Cerebellar nuclear complex (tissue), 1 donor: ENCODE results near the gene ERF.

Source experiments
- DNase-seq, 2 experiments: peaks; one replicate each; lab custom pipeline; 2025; lab: John Stamatoyannopoulos, UW

ERF gene

DNA sequence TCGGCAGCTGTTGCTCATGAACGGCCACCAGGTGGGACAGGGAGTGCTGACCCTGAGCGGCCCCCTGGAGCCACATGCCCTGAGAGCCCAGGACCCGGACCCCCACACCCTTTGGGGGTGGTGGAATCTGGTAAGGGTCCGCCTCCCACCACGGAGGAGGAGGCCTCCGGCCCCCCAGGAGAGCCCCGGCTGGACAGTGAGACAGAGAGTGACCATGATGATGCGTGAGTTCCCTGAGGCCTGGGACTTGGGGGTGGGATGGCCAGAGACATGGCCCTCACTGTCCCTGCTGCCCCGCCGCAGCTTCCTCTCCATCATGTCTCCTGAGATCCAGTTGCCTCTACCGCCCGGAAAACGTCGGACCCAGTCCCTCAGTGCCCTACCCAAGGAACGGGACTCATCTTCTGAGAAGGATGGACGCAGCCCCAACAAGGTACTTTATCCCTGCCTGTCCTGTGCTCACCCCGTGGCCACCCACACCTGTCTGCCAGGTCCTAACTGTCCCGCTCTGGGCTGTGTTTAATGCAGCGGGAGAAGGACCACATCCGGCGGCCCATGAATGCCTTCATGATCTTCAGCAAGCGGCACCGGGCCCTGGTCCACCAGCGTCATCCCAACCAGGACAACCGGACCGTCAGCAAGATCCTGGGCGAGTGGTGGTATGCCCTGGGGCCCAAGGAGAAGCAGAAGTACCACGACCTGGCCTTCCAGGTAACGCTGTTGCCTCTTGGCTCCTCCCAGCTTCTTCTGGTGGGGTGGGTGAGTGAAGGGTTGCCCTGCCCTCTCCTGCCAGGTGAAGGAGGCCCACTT lies 32.3 kb upstream of the ERF start:
- no peak for DNase-seq

DNA sequence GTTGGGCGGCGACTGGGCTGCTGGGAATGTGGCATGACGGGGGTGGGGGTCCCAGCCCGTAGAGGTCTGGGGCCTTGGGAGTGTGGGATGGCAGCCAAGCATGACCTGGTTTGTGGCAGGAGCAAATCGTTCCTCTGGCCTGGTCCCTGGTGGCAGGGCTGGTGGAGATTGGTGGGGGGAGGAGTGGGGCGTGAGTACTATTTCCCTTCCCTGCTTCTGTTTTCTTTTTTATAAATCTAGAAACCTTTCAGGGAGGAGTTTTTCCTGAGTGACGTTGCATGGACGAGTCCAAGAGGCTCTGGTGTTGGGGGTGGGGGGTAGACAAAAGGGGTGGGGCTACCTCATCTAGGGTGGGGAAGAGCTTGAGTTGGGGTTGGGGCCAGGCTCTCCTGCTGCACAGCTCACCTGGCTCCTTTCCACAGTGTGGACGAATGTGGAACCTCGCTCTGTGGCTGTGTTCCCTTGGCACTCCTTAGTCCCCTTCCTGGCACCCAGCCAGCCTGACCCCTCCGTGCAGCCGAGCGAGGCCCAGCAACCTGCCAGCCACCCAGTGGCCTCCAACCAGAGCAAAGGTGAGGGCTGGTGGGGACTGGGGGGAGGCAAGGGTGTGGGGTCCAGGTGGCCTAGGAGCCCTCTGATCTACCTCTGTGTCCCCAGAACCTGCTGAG lies 31.6 kb upstream of the ERF start:
- DNase-seq = peak in 1 of 2 experiments; percentile 17

DNA sequence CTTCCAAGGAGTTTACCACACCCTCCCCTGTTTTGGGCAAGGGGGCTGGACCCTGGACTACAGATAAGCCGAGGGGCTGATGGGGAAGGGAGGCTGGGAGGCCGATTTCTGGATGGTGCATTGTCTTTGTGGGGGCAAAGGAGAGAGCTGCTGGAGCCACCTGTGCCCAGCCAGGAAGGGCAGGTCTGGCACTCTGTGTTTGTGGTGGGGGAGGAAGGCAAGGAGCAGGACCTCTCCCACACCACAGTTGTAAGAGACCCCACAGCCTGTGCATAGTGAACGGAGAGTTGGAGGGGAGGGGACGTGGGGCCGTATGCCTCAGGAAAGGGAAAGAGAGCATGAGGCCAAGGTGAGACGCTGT lies 31.0 kb upstream of the ERF start:
- DNase-seq = no peak

DNA sequence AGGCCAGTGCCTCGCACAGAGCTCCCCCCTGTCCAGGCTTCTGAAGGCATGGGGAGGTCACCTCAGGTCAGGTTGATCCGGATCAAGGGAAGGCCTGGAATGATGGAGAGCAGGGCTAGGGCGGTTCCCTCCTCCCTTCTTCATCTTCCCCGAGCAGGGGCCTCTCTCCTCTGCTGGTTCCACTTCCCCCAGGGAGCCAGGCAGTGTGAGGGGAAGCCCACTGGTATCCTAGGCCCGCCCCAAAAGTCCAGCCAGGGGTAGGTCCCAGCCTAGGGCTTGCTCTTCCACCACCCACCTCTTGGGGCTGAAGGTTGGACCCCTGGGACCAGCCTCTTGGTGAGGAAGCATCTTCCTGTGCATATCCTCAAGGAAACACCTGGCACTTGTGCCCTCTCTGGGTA lies 30.6 kb upstream of the ERF start:
- DNase-seq = no peak

DNA sequence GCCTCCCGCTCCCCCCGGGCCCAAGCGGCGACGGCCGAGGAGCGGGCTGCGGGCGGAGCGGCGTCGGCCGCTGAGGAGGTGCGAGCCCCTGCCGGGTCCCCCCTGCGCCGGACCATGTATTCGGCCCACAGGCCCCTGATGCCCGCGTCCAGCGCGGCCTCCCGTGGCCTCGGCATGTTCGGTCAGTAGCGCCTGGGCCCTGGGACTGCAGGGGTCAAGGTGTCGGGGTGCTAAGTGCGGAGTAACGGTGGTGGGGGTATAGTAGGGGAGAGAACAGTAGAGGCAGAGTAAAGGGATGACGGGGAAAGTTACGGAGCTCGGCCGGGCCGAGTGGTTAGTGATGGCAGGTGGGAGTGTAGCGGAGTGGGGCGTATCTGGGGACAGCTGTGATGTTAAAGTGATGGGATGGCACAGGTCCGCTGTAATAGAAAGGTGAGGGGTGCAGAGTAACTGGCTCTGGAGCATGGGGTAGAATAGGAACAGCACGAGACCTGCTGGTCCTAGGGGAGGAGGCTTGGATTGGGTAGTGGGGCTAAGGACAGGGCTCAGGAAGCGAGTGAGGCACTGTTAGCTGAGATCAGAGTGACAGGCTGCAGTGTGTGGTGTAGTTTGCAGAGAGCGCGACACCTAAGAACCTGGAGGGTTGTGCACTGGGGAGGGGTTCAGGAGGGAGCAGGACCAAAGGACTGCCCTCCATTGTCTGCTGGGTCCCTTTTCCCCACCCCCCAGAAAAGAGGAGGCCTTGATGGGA lies 29.8 kb upstream of the ERF start:
- no peak for DNase-seq

DNA sequence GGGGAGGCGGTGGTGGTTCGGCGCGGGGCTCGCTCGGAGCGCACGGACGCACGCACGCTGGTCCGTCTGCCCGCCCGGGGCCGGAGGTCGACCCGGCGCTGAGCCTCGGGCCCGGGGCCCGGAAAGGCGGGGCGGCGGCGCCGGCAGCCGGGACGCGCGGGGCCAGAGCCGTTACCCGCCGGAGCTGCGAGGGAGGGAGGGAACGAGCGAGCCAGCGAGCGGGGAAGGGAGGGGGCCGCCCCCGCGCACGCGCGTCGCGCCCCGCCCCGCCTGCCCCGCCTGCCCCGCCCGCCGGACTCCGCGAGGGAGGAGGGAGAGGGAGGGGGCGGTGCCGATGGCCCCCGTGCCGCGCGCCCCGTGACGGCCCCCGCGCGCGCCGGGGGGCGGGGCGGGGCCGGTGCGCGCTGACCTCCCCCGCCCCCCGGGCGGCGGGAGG lies 29.2 kb upstream of the ERF start:
- DNase-seq = no peak

DNA sequence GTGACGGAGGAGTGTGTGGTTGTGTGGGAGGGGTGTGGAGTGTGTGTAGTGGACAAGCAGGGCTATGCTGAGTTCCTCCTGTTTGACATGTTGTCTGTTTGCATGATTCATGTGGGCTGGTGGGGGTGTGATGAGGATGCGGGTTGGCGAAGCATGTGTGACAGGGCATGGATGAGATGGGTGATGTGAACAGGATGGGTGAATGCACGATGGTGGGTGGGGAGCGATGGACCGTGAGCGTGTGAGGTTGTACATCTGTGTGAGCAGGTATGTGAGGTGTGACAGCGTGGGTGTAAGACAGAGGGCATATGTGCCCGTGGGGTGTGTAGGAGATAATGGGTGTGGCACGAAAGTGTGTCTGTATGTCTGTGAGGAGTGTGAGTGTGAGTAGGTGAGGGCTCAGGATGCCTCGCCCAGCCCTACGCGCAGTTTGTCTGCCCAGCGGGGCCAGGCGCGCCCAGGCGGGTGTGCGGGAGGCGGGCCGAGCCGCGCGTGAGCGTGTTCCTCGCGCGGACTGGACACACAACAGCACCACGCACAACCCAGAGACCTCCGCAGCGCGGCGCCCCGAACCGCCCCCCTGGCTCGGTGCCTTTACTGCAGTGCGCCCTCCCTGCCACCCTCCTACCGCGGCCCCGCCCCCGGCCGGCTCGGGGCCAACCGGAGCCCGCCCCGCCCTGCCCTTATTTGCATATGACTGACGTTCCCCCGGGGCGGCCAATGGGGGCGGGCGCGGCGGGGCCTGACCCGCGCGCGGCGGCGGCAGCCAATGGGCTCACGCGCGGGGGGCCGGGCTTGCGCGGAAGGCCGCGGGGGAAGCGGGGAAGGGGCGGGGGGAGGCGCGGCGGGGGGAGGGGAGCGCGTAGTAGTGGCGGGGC lies 28.5 kb upstream of the ERF start:
- DNase-seq = peak; percentile 53 to 82

DNA sequence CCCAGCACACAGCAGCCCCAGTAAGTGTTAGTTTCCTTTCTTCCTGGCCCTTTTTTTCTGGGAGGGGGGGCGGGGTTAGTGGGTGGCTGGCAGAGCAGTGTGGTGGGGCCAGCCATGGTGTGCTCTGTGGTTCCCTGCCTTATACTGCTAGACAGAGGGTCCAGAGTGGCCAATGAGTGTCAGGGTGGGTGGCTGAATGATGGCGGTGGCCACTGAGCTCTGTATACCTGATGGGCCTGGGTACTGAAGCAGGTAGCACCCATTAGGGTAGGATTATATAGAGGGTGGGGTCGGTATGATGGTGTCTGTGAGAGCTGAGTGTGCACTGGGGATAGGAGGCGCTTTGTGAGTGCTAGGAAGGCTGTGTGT lies 27.9 kb upstream of the ERF start:
- no peak for DNase-seq

DNA sequence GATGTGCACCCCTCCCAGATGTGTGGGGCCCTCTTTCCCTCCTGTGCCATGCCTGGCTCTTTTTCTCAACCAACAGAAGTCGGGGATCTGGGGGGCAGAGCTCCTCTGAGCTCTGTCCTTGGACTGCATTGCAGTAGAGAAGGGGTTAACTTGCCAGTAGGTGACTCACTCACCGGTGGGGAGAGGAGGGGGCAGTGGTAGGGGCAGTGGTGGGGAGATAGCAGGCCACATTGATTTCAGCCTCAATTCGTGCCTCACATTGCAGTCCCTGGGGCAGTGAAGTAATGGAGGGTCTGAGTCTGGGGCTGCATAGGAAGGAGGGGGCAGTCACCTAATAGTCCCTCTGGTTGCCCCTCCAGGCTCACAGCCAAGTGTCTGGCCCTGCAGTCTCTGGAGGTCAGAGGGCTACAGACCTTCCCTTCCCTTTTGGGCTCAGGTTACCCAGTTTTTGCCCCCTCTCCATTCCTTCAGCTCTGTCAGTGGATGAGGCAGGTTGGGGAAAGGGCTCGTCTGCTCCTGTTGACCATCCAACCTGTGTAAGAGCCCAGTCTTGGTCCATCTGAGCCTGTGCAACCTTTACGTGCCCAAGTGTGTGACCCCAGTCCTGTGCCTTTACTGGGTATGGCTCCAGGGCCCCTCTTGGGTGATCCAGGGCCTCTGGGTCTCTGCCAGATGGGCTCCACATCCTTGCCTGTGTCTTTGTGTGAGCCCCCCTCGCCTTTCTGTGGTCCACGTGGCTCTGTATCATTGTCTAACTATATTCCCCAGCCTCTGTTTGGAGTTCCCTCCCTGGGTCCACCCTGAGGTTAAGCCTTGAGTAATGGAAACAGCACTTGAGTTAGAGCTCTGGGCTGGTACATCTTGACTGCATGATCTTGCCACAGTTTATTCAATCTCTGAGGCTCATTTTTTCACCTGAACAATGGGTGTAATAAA lies 27.2 kb upstream of the ERF start:
- DNase-seq = no peak

DNA sequence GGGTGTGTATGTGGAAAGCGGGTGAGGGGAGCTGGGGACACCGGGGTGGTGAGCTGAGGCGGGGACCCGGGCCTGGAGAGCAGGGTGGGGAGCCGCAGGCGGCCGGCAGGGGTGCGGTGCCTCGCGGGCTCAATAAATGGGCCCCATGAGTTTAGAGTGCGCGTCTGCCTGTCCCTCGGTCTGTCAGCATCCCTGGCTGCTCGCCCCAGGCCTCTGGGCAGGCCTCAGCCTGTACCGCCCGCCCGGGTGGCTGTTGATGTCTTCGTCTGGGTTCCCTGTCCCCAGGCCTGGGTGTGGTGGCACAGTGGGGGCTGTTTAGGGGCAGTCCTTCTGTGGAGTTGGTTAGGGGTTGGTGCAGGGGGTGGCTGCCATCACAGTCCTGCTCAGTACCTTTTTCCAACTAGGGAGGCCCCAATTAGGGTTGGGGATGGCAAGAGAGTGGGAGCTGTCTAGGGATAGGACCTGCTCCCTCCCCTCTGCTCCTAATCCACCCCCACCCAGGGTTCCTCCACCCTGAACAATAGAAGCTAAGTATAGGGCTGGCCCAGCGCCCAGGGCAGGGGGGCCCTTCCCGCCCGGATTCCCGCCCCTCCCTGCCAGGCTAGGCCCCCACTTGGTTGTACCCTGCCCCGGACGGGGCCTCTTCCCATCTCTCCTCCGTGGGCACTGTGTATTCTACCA lies 26.4 kb upstream of the ERF start:
- DNase-seq = no peak

DNA sequence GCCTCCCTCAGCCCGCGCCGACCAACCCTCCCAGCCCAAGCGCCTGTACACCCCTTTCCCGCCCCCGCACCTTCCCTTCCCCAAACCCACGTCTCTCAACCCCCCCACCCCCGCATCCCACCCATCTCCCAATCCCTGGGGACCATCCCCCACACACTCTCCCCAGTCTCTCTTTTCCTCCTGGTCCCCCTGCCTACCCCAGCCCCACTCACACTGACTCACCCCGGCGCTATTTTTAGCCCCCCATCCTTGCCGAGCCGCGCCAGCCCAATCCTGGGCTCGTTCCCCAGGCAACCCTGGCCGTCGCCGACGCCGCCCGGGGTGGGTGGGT lies 25.9 kb upstream of the ERF start:
- DNase-seq = no peak

DNA sequence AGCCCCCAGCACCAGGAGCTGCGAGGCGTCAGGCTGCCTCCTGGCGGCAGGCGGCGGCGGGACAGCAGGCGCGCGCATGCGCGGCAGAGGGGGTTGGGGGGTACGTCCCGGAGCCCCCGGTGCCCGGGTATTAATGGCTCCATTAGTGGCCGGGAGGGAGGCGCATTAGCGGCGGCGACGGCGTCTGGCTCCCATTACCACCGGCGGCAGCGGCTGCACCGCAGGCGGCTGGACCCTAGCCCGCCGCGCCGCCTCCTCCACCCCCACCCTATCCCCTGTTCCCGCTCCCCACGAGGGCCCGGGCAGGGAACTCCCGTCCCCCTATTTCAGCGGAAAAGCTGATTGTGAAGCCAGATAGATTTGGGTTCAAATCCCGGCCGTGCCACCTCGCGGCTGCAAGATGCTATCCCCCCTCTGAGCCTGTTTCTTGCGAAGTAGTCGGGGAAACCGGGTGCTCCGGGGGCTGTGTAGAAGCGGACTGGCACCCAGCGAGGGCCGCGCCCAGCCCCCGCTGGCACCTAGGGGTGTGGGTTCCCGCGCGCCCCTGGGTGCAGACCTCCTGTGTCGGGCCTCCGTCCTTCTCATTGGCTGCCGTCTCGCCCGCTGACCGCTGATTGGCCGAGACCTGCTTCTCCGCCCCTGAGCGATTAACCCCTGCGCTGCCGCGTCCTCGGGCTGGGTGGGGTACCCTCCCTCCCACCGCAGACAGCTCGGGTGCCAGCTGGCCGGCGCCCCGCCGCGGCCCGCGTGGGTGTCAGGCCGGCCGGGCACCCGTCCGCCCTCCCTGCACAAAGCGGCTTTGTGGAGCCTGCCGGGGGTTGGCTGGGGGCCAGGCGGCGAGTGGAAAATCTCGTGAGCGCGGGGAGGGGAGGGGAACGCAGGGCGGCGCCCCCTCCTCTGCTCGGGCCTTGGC lies 25.2 kb upstream of the ERF start:
- peak in 1 of 2 experiments; percentile 56 for DNase-seq

DNA sequence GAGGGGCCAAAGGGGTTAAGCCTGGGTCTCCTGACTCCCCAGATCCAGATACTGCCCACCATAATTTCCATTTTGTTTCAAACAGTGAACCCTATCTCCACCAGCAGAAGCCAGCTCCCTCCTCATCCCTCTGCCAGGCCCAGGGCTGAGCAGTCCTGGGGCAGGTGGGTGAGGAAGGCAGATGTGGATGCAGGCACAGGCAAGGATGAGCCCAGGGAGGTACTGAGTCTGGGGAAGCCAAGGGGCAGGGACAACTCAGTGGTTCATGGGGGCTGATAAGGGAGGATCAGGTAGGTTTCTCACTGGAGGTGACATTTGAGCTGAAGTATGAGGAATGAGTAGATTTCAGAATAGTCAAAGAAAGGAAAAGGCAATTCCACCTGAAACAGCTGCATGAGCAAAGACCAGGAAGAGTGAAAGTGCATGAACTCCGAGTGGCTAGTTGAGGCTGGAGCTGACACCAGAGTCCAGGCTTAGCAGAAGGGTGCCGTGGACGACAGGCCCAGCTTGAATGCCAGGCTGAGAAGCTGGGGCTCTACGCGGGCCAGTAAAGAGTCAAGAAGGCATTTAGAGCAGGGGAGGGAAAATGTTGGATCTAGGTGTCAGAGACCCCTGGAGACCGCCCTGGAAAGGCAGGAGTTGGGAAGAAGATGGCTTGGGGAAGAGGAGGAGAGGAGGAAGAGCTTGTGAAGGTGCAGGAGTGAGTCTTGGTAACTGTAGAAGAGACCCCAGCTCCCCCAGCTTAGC lies 24.4 kb upstream of the ERF start:
- no peak for DNase-seq

DNA sequence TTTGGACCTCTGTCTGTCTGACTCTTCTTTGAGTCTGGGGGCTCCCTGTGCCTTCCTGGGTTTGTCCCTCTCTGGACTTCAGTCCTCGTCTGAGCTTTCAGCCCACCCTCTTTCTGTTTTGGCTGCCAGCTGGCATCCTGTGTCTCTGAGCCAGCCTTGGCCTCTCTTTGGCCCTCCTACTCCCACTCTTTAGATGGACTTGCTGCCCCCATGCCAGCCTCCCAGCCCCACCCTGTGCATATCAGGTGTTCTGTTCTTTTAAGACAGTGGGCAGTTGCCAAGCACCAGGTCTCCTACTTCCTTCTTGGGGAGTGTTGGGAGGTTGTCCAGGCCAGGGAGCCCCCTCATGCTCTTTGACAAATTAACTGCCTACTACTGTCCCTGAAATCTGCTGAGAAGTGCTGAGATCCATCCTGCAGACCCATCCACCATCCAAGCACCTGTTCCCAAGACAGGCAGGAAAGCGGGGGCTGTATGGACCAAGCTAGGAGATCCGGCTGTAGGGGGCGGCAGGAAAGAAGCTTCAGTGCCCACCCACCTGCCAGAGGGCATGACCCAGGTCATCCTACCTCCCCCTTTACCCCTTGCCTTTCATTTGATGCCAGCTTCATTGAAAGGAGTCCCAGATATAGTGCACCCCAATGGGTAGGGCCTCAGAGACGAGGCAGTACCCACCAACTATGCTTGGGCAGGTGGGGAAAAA lies 23.7 kb upstream of the ERF start:
- no peak for DNase-seq

DNA sequence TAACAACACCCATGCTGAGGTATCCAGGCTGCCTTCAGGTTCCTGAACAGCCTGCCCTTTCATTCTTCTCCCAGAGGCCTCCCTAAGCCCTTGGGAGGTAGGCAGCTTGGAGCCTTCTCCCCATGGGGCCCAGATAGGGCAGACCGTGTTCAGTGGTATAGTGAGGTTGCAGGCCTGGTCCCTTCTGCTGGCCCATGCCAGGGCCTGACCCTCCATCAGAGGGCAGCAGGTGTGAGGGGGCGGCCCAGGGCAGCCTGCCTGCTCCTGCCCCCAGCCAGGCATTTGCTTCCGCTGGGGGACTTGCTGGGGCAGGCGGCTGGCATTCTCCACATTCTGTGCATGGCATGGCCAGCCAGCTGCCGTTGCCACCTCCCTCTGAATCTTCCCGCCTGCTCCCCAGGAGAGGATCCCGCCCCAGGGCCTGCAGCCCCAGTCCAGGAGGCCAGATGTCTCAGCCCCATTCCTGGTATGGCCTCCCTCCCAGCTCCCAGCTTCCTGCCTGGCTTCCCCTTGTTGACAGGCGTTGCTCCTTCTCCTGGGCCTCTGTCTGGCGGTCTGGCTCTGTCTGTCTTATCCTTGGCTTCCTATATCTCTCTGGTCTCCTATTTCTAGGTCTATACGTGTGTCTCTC lies 23.0 kb upstream of the ERF start:
- DNase-seq = no peak

DNA sequence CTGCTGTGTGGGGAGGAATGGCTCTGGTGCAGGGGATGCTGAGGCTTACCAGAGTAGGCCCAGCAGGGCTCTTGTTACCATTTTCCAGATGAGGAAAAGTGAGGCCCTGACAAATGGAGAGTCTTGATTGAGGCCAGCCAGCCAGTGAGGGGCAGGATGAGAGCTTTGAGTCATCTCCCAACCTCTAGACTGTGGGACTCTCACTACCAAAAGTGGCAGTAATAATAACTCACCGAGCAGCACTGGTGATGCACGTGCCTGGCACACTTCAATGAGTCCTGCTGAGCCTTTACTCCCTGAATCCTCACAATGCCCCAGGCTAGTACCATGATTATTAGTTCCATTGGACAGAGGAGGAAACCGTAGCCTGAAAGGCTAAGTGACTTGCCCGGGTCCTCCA lies 21.9 kb upstream of the ERF start:
- DNase-seq = no peak

DNA sequence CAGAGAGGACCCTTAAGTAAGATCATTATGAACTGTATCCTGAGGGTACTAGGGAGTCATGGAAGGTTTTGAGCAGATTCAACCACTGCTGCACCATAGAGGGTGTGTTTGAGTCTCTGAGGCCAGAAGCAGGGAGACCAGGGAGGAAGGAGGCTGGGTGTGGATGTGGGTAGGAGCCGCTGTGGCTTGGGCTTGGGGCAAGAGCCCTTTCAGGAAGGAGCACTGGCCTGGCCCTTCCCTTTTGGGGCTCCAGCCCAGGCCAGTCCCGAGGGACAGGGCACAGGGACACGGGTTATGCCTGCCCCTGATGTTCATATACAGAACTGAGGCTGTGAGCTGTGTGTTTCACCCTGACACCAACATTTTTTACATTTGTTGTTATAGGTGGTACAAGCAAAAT lies 21.4 kb upstream of the ERF start:
- DNase-seq = no peak

DNA sequence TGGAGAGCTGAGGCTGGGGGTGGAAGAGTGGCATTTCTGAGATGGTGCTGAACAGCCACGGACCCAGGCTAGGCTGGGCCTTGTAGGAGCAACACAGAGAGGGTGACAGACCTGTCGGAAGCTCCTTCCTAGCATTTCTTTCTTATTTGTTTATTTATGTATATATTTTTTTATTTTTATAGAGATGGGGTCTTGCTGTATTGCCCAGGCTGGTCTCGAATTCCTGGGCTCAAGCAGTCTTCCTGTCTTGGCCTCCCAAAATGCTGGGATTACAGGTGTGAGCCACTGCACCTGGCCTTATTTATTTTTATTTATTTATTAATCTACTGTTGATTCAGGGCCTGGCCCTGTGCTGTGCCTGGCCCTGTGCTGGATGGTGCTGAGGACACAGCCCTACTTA lies 20.6 kb upstream of the ERF start:
- no peak for DNase-seq
